Nephron (organoid): ENCODE results near the gene USP44.
A peak's percentile ranks its signal among the peaks of the same experiment; 100 is the strongest.

Source experiments
- H3K27ac Mint-ChIP-seq, 3 experiments: 2 replicates each; pipeline ENCODE4 v1.8.0; 2020; ENCODE audit warnings: mixed read lengths in 3 of 3, mild to moderate bottlenecking in 2 of 3, moderate library complexity in 1 of 3
- H3K27me3 Mint-ChIP-seq: 2 replicates; pipeline ENCODE4 v1.8.0; 2021; ENCODE audit warnings: low read depth, mild to moderate bottlenecking, moderate library complexity, mixed read lengths
- H3K36me3 Mint-ChIP-seq: 2 replicates; pipeline ENCODE4 v1.8.0; 2020; ENCODE audit warnings: low read depth, mixed read lengths
- H3K4me1 Mint-ChIP-seq: 2 replicates; pipeline ENCODE4 v1.8.0; 2020; ENCODE audit warnings: mixed read lengths
- H3K4me3 Mint-ChIP-seq, 3 experiments: 2 replicates each; pipeline ENCODE4 v1.8.0; 2020; ENCODE audit warnings: mild to moderate bottlenecking in 3 of 3, mixed read lengths in 3 of 3, moderate library complexity in 2 of 3
- H3K9me3 Mint-ChIP-seq: 2 replicates; pipeline ENCODE4 v1.8.0; 2020; ENCODE audit warnings: mixed read lengths
- TF ChIP-seq, protein P1 (sequence below), 3 experiments: fragments of 200-600 bp; sonication (generic); IDR thresholded peaks; one replicate each; pipeline ENCODE4 v1.5.0; 2021; ENCODE audit warnings: antibody characterized with exemption in 3 of 3; ENCODE audit not compliant: unreplicated experiment in 3 of 3

USP44 gene

DNA sequence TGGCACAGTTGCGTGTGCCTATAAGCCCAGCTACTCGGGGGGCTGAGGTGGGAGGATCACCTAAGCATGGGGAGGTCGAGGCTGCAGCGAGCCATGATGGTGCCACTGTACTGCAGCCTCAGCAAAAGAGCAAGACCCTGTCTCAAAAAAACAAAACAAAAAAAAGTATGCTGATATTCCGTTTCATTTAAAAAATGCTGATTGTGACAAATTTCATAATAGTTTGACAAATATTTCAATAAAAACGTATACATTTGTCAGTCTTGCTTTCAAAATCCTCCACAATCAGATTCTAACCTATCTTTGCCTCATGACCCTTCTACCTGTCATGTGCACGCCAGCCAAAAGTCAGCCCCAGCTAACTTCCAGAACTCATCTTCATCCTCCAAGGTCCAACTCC, 9.8 kb downstream of the USP44 start:
- Mint-ChIP-seq H3K4me3 (no peak overlapping the region), H3K9me3 (no peaks in the 10 kb centered on the region), H3K36me3 (no peaks in the 10 kb centered on the region), H3K27me3 (peaks cover 39% of the 10 kb centered on the region), H3K27ac (no peak overlapping the region), H3K4me1 (no peaks in the 10 kb centered on the region)
- TF ChIP-seq, protein P1, sequence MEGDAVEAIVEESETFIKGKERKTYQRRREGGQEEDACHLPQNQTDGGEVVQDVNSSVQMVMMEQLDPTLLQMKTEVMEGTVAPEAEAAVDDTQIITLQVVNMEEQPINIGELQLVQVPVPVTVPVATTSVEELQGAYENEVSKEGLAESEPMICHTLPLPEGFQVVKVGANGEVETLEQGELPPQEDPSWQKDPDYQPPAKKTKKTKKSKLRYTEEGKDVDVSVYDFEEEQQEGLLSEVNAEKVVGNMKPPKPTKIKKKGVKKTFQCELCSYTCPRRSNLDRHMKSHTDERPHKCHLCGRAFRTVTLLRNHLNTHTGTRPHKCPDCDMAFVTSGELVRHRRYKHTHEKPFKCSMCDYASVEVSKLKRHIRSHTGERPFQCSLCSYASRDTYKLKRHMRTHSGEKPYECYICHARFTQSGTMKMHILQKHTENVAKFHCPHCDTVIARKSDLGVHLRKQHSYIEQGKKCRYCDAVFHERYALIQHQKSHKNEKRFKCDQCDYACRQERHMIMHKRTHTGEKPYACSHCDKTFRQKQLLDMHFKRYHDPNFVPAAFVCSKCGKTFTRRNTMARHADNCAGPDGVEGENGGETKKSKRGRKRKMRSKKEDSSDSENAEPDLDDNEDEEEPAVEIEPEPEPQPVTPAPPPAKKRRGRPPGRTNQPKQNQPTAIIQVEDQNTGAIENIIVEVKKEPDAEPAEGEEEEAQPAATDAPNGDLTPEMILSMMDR (IDR thresholded peaks at IDR 0.05; ENCODE audit: unreplicated experiment in 3 of 3) = no peak

DNA sequence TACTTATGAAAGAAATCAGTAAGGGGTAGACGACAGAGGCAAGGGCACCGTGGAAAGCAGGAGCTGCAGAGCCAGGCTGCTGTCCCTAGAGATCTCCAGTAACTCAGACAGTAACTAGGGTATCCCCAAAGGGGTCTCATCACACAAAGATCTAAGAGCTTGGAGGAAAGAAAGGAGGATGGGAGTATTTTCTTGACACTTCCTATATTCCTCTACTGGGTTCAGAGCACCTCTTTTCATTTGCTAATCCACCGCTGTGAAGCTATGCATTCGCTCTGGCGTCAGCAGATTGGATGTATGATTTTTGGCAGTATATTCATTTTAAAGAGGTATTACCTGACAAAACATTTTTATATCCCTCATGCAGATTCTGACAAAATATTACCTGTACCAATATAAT, 12.6 kb downstream of the USP44 start:
- no peak overlapping the region for H3K4me3 Mint-ChIP-seq
- H3K9me3 Mint-ChIP-seq = no peaks in the 10 kb centered on the region
- peaks cover 25% of the 10 kb centered on the region for H3K27me3 Mint-ChIP-seq
- no peaks in the 10 kb centered on the region for H3K4me1 Mint-ChIP-seq
- TF ChIP-seq, protein P1 (IDR thresholded peaks at IDR 0.05; ENCODE audit: unreplicated experiment in 3 of 3) = no peak
- no peak overlapping the region for H3K27ac Mint-ChIP-seq
- no peaks in the 10 kb centered on the region for H3K36me3 Mint-ChIP-seq

DNA sequence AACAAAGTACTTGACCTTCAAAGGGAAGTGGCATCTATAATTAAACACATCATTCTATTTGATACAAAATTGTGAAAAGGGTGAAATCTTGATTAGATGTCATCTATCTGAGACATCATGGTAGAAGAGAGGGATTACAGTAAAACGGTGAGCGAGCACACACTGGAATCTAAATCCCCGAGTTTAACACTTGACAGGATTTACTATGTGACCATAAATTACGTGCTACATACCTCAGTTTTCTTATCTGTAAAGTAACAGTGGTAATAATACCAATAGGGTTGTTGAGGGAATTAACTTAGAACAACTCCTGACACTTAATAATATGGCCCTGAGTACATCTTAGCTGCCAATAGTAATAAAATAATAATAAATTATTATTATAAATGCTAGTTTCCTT, 13.3 kb downstream of the USP44 start:
- peaks cover 21% of the 10 kb centered on the region for H3K27me3 Mint-ChIP-seq
- H3K4me3 Mint-ChIP-seq = no peak overlapping the region
- H3K27ac Mint-ChIP-seq = no peak overlapping the region
- H3K36me3 Mint-ChIP-seq = no peaks in the 10 kb centered on the region
- TF ChIP-seq, protein P1 (IDR thresholded peaks at IDR 0.05; ENCODE audit: unreplicated experiment in 3 of 3) = no peak
- H3K9me3 Mint-ChIP-seq = no peaks in the 10 kb centered on the region
- no peaks in the 10 kb centered on the region for H3K4me1 Mint-ChIP-seq

DNA sequence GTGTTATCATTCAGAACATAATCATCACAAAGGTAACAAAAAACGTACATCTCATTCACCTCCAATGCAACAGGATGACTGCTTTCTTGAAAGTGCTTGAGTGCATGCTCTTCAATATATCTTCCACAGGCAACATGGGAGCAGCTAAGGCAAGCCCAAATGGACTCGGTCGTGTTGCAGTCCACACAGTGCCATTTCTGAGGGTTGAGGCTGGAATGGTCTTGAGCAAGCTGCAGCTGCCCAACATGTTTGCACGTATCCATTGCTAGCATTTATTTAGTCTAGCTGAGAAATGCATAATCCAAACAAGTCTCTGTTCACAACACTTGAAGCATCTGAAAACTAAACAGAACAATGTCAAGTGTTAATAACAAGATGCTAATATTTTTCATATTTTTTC, 17.3 kb downstream of the USP44 start:
- H3K36me3 Mint-ChIP-seq = no peaks in the 10 kb centered on the region
- H3K27ac Mint-ChIP-seq = no peak overlapping the region
- no peak overlapping the region for H3K4me3 Mint-ChIP-seq
- TF ChIP-seq, protein P1 (IDR thresholded peaks at IDR 0.05; ENCODE audit: unreplicated experiment in 3 of 3) = no peak
- peaks cover 6% of the 10 kb centered on the region for H3K4me1 Mint-ChIP-seq
- H3K9me3 Mint-ChIP-seq = no peaks in the 10 kb centered on the region
- H3K27me3 Mint-ChIP-seq = peaks cover 13% of the 10 kb centered on the region

DNA sequence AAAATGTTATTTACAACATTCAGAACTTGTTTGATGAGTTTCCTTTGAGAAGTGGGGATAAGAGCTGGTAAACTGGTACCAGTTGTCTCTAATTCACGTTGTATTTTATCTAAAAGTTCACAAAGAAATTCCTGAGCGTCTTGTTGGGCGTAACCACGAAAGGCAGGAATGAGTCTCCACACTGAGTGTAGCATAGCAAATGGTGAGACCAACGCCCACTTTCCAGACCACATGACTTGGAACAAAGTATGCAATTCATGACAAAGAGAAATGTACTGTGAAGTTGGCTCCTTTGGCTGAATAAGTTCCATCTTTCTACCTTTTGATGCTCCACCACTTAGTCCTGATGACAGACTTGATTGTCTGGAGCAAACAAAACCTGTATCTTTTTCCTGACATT, 18.4 kb downstream of the USP44 start:
- H3K36me3 Mint-ChIP-seq = no peaks in the 10 kb centered on the region
- no peaks in the 10 kb centered on the region for H3K9me3 Mint-ChIP-seq
- H3K4me3 Mint-ChIP-seq = no peak overlapping the region
- no peak overlapping the region for H3K27ac Mint-ChIP-seq
- TF ChIP-seq, protein P1 (IDR thresholded peaks at IDR 0.05; ENCODE audit: unreplicated experiment in 3 of 3) = no peak
- H3K4me1 Mint-ChIP-seq = peaks cover 6% of the 10 kb centered on the region
- peaks cover 9% of the 10 kb centered on the region for H3K27me3 Mint-ChIP-seq

DNA sequence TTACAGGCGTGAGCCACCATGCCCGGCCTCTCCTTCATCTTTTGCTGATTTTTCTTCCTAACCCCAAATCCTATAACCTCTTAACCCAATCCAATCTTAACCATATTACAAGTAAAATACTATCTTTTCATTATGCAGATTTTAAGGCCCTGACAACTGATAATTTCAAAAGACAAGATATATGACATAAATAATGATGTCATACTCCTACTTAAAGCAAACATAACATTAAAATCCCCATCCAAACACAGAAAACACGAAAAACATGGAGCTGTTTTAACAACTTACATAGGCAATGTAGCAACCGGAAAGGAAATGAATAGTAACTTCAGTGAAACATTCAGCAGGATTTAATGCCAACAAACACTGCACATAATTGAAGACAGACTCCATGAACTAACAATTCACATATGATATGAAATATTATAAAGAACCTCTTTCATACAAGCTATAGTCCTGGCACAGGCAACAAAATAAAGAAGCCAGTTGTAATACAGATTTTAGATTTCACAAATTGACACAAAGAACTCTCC, 21.5 kb downstream of the USP44 start:
- Mint-ChIP-seq H3K27me3 (no peaks in the 10 kb centered on the region), H3K27ac (peak overlapping the region in 2 of 3 experiments; percentile 13 to 58), H3K4me3 (no peak overlapping the region), H3K9me3 (no peaks in the 10 kb centered on the region), H3K4me1 (peaks cover 6% of the 10 kb centered on the region), H3K36me3 (no peaks in the 10 kb centered on the region)
- TF ChIP-seq, protein P1 (IDR thresholded peaks at IDR 0.05; ENCODE audit: unreplicated experiment in 3 of 3) = no peak
